Hippocampal formation (tissue), 2 donors: ENCODE measurements around the gene KRTAP12-2.

Source experiments
- DNase-seq, 2 donors: peaks; one replicate each; lab custom pipeline; 2025; lab: John Stamatoyannopoulos, UW

Gene KRTAP12-2

GRCh38 chr21:44626673-44627143, 40.0 kb downstream of the KRTAP12-2 start, which contains the start of gene KRTAP10-9:
KRTAP10-9 (plus strand) TSS chr21:44627093; CDS start chr21:44627172, 79 bp downstream.
- DNase-seq = no peak

DNA sequence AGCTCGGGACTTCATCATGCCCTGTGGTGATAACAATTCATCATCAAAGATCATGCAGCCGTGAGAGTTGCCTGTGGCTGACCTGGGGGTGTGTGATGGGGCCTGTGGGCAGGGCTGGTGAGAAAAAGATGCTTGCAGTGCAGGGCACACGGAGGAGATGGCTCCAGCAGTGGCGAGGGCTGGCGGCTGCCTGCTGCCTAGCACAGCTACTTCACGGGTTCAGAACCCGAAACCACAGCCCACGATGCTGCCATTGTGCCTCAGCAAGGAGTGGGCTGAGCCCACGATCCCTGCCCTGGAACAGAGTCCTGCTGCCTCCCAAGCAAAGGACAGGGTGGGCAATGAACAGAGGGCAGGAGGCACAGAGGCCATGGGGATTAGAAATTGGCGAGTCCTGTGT, 40.5 kb downstream of the KRTAP12-2 start:
- DNase-seq = no peak

GRCh38 chr21:44625756-44626155, 41.0 kb downstream of the KRTAP12-2 start:
- DNase-seq = no peak

DNA sequence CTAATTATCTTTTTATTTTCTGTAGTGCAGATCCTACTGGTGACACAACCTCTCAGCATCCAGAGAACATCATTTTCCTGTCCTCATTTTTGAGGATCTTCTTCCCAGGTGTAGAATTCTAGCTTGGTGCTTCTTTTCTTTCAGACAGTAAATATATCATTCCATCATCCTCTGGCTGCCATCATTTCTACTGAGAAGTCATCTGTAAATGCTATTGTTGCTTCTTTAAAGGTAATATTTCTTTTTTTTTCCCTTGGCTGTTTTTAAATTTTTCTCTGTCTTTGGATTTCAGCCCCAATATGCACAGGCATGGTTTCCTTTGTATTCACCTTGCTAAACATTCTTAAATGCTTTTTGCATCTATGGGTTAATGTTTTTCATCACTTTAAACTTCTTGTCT, 43.2 kb downstream of the KRTAP12-2 start:
- no peak for DNase-seq

GRCh38 chr21:44619886-44620285, 46.8 kb downstream of the KRTAP12-2 start:
- no peak for DNase-seq

DNA sequence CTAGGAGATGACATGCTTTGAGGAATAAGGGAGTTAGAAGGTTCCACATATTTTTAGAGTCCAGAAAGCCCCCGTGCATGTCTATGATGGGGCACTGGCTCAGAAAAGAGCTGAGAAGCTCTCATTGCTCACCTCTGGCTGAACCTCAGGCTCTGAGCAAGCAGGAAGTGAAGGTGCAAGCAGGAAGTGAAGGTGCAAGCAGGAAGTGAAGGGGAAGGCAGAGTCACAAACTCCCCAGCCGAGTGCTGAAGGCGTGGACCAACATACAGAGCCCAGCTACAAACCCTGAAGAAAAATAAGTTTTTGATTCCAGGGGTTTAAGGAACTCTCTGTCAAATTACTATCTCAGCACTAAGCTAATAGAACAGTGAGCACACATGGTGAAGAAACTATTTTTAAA, 47.8 kb downstream of the KRTAP12-2 start:
- DNase-seq = no peak

GRCh38 chr21:44618504-44618903, 48.2 kb downstream of the KRTAP12-2 start:
- no peak for DNase-seq

DNA sequence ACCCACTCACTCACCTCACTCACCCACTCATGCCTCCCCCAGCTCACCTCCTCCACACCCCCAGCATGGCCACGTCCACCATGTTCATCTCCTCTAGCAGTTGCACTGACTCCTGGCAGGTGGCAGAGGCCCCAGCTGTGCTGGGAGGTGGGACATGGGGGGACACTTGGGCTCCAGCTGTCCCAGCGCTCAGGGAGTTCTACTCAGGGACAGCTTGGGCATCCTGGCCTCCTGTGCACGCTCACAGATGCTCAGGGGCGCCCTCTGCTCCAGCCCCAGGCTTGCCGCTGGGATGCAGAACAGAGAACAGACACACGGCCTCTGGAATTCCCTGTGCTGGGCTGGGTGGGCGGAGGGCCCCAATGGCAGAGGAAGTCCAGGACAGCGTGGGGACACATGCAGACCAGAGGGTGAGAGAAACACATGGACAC, 49.6 kb downstream of the KRTAP12-2 start:
- DNase-seq = no peak

DNA sequence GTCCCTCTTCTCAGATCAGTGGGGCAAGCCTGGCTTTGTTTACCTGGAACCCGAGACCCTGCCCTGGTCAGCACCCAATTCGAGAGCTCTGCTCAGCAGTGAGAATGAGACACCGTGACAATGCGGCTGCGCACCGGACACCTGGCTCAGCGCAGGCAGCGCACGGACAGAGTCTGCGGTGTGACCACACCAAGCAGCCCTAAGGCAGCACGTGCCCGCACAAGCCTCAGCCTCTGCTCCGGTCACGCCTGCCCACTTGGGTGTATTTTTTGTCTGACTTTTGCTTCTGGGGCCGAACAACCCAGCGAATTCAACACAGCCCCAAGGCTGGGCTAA, 50.2 kb downstream of the KRTAP12-2 start:
- DNase-seq = no peak
